ENCODE measurements around the gene HPSE2.
"Not testable (repeated sequence)": the region's sequence is repeated elsewhere in the genome, so short reads cannot be mapped to it uniquely, and the experiment has no call there.

The HPSE2 gene

DNA sequence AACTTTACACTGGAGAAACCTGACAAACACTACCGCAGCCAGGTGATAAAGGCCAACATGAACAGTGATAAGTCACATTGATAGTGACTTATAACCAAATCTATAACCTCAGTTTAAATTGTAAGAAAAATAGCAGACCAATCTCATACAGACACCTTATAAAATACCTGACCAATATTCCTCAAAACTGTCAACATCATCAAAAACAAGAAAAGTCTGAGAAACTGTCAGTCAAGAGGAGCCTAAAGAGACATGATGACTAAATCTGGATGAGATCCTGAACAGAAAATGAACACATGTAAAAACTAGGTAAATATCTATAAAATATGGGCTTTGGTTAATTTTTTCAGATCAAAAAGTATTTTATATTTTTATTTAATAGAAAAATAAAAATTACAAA lies 233.3 kb downstream of the HPSE2 start:
- no peak for DNase-seq

DNA sequence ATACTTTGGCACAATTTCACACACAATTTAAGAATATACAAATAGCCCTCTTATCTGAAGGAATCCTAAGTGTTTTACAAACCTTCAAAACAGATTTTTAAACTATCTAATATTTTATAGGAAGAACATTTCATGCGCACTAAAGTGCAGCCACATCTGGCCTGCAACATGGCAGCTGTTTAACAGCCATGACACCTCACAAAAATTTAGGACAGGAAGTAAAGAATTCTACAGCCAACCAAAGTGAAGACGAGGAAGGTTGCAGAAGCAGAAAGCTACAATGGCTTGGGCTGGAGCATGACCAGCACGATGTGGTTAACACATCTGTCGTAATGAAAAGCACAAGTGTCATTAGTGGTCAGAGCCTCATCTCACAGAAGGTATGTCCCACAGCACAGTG lies 238.1 kb downstream of the HPSE2 start:
- DNase-seq = no peak

DNA sequence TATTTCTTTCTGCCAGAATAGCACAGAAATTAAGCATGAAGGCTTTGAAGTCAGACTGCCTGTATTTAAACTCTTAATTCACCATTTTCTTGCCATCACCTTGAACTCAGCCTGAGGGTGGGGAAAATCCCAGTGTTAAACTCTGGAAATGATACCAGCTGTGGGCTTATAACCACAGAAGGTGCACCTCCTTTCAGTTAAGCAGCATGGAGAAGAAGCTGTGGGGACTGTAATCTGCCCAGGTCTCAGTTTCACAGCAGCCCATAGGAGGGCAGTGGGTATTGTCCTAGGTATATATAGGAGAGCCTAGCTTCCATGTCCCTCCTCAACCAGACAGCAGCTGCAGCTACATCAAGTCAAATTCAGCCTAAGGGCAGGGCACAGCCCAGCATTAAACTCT lies 241.6 kb downstream of the HPSE2 start:
- DNase-seq = no peak

DNA sequence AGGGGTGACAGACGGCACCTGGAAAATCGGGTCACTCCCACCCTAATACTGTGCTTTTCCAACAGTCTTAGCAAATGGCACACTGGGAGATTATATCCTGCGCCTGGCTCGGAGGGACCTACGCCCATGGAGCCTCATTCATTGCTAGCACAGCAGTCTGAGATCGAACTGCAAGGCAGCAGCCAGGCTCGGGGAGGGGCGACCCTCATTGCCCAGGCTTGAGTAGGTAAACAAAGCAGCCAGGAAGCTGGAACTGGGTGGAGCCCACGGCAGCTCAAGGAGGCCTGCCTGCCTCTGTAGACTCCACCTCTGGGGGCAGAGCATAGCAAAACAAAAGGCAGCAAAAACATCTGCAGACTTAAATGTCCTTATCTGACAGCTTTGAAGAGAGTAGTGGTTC lies 251.9 kb downstream of the HPSE2 start:
- not testable (repeated sequence) for DNase-seq

DNA sequence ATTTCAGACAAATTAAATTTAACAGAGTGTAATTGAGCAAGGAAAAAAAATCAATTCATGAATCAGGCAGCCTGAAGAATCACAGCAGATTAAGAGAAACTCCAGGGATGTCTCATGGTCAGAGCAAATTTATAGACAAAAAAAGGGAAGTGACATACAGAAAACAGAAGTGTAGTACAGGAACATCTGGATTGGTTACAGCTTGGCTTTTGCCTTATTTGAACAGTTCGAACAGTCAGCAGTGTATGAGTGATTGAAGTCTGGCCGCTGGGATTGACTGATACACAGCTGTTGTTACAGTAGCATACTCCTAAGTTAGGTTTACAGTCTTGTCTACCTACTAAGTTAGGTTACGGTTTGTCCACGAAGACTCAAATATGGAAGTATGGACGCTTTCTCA lies 255.3 kb downstream of the HPSE2 start:
- no peak for DNase-seq

DNA sequence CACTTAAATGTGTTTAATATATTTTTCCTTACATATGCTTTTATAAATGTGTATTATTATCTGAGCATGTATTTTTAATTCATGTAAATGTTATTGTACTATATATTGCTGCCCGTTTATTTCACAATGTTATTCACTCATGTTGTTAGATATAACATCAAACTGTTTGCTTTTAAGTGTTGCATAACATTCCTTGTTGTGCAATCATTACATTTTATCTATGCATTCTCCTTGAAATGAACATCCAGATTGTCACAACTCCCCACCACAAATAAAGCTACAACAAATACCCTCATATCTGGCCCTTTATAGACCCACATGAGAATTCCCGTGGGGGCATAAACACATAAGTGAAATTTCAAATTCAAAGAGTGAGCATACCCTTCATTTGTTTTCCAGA lies 264.2 kb downstream of the HPSE2 start:
- DNase-seq = no peak

- no peak for DNase-seq
Measured at GRCh38 chr10:98967601-98968000, 268.1 kb downstream of the HPSE2 start.

GRCh38 chr10:98963608-98964007 lies 272.0 kb downstream of the HPSE2 start:
- no peak for DNase-seq

DNA sequence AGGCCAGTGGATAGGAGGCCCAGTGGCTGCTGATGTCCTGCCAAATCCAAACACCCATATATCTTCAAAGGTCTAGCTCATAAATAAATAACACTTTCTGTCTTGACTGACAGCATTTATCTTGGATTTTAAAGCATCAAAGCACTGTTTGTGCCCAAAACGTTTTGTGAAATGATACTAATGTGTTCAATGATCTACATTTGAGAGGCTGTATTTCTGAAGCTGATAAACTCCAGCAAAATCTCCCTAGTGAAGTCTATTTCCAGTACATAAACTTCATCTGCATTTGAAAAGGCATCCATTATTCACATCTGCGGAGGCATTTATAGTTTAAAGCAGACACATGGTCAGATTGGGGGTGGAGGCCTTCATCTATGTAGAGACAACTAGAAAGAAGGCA lies 276.3 kb downstream of the HPSE2 start:
- no peak for DNase-seq

- DNase-seq = no peak
Measured at GRCh38 chr10:98957801-98958200, 277.9 kb downstream of the HPSE2 start.

- no peak for DNase-seq
Measured at GRCh38 chr10:98956576-98957260, 278.9 kb downstream of the HPSE2 start.

- no peak for DNase-seq
Measured at GRCh38 chr10:98953251-98953650, 282.4 kb downstream of the HPSE2 start.

DNA sequence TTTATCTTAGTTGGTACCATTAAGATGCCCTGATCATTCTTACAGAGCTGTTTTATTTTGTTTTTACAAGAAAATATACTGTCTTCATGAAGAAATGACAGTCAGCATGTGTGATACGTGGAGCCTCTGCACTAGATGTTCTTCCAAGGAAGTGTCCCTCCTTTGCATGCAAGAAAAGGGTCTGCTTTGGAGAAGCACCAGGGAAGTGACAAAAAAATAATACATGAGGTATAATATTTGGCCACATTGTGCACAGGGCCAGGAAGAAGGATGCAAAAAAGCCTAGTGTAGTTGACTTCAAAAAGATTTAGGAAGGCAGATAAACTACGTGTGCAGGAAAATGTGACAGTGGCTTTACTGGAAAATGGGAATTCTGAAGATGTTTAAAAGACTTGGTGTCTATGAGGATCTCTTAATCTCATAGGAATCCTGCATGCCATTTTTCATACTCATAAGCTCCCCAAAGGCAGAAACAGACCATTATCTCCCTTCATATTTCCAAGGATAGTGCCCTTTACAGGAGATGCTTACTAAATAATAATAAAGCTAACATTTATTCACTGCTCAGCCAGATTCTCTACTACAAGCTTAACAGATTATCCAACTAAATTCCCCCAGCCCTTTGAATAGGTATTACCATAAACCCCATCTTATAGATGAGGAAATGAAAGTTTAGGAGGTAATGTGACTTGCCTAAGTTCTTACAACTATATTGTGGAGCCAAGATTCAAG lies 284.2 kb downstream of the HPSE2 start:
- DNase-seq = no peak

GRCh38 chr10:98950106-98950505 lies 285.5 kb downstream of the HPSE2 start:
- DNase-seq = no peak

GRCh38 chr10:98949306-98949705 lies 286.3 kb downstream of the HPSE2 start:
- DNase-seq = no peak

- DNase-seq = no peak
Measured at GRCh38 chr10:98943681-98944080, 292.0 kb downstream of the HPSE2 start.

DNA sequence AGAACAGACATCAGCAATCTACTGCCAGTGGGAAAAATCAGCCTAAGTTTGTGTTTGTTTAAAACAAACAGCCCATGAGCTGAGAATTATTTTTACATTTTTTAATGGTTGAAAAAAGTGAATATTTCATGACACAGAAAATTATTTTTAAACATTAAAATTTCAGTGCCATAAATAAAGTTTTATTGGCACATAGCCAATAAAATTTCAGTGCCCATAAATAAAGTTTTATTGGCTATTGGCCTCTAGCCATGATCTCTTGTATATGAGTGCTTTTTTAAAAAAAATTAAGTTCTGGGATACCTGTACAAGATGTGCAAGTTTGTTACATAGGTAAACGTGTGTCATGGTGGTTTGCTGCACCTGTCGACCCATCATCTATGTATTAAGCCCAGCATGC lies 305.9 kb downstream of the HPSE2 start:
- no peak for DNase-seq

DNA sequence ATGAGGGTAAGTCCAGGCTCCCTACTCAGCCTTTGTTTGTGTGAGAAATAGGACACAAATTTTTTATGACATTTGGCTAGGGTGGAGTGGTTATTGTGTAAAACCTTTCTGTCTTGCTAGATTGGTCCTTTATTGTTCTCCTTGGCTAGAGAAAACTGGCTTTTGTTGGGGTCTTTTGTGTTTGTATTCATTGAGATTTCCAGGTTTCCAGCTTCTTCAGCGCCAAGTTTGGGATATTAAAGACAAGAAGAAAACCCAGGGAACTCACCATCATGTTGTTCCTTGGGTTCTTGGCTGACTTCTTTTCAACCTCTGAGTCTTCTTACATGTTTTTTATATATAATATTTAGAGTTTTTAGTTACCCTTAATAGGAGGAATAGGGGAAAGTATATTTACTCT lies 310.0 kb downstream of the HPSE2 start:
- no peak for DNase-seq

DNA sequence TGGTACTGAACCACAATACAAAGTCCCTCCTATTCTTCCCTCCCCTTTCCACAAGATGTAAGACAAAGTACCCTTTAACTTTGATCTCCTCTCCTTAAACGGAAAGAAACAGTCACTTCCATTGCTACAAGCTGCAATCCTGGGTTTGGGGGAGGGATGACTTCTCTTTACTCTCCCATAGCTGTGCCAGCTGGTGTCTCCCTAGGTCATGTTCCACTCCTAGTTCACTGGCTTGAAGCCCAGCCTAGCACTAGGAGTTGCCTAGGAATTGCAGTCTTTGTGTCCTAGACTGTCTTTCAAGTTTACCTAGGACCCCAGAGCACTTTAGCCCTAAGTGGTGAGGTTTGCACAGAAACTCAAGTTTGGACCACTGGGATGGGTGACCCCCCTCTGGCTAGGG lies 311.1 kb downstream of the HPSE2 start:
- DNase-seq = no peak

- DNase-seq = no peak
Measured at GRCh38 chr10:98921316-98921715, 314.3 kb downstream of the HPSE2 start.

DNA sequence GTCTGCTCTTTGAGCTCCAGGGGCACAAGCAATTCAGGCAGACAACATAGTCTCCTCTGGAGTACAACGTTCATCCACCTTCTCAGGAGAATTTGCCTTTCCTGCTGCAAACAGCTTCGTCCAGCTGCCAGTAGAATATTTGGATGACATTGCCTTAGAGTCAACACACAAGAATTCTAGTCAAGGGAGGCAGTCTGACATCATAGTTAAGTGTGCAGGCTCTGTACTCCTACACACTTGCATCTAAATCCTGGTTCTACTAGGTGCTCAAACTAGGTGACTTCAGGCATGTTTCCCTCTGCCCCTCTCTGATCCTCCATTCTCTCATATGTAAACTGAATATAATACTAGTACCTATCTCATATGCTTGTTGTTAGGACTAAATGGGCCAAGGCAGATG lies 314.8 kb downstream of the HPSE2 start:
- no peak for DNase-seq

DNA sequence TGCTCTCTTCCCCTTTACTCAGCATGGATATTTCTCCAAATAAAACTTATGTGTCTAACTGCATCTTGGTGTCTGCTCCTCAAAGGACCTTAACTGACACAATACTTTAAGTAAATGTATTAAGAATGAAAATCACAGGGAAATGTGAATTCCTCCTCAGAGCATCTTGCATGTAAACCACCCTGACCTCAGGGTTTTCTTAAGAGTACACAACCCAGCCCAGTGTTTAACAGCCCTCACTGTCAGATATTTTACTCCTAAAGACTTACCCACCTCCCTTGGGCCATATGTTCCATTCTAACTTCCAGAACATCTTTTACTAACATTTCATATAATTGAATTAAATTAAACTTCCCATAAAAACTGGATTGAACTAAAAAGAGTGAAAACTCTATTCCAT lies 315.3 kb downstream of the HPSE2 start:
- DNase-seq = no peak

DNA sequence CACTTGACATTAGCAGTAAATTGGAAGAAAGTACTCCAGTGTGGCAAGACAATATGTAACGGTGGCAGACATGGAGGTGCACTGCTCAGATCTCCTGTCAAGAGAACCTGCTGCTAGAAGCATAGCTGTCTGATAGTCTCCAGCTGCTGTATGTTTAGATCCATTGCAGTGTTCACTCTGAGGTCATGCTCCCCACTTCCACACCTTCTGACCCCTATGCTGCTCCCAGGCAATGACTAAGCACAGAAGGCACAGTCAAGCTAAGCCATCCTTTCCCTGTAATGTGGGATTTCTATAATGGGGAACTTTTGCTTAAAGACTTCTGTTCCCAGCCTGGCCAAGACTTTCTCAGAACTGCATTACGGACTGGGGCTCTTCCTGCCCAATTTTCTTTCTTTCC lies 315.8 kb downstream of the HPSE2 start:
- DNase-seq = no peak

DNA sequence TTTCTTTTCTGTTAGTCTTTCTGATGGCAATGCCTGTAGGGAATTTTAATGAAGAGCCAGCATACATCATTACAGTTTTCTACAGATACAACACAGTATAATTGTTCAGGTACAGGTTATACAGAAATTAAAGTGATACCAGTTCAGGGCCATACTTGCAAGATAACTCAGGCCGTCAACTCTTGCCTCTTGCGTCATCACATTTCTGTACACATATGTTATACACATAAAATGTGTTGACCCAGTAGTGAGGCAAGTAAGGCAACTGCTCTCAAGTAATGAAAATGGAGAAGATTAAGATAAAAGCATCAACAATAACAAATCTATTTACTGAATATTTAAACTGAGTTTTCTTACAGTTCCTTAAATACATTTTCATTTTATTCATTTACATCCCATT lies 317.8 kb downstream of the HPSE2 start:
- no peak for DNase-seq

- DNase-seq = no peak
Measured at GRCh38 chr10:98916526-98917125, 319.0 kb downstream of the HPSE2 start.
